HCT116 (cell line): ENCODE measurements around the gene ASCC2. TPM values are rescaled to one million over a fixed set of nuclear protein-coding genes. Genes with fewer than 3 reads are reported as not detected.

Experiments
- ATAC-seq: fragments of 200-7000 bp; cut with Tn5 transposase; 2 replicates; pipeline ENCODE4 v1.9.1; 2020; ENCODE audit warnings: mild to moderate bottlenecking, moderate library complexity
- BruUV-seq: library from RNA; stranded (reverse); fragments of 400-500 nt; replicated peaks from 2 replicates; lab custom pipeline; 2021; lab: Mats Ljungman, UMichigan
- CTCF ChIA-PET: fragments of 300-600 bp; sonication (Branson Sonifier 250); formaldehyde crosslinking; loops from one replicate; lab custom pipeline; 2021; ENCODE audit warnings: antibody characterized with exemption; lab: Charles Lee
- POLR2A ChIA-PET: fragments of 300-600, 350-600 bp; sonication (Branson Sonifier 250); formaldehyde crosslinking; loops from one replicate; lab custom pipeline; 2021; ENCODE audit warnings: antibody characterized with exemption; lab: Charles Lee
- RAD21 ChIA-PET, 2 experiments: fragments of 300-600 bp; sonication (Branson Sonifier 250); formaldehyde crosslinking; loops; one replicate each; lab custom pipeline; 2023; ENCODE audit warnings: low total read pairs in 2 of 2; ENCODE audit not compliant: uncharacterized antibody in 2 of 2, unreplicated experiment in 2 of 2, low non-redundant PET in 1 of 2; lab: Charles Lee
- DNase-seq: peaks from one replicate; pipeline ENCODE4 v3.0.0-alpha.2; 2010; ENCODE audit warnings: low read depth, low spot score
- H2AFZ ChIP-seq: fragments of 200-600 bp; shearing (Covaris generic), sonication (generic); 2 replicates; pipeline ENCODE4 v1.6.1; 2017; ENCODE audit warnings: low read depth, mixed run types, mixed read lengths, antibody characterized with exemption, low read length; ENCODE audit not compliant: poor library complexity, severe bottlenecking
- H3K27ac ChIP-seq: 2 replicates; pipeline ENCODE4 v1.5.1; 2012; ENCODE audit warnings: low read depth, low read length
- H3K27me3 ChIP-seq: fragments of 200-600 bp; sonication (generic); 2 replicates; pipeline ENCODE4 v1.6.1; 2016; ENCODE audit warnings: mixed run types, low read length, mixed read lengths; ENCODE audit not compliant: insufficient read depth
- H3K36me3 ChIP-seq, 2 experiments: fragments of 200-500 bp in 1 of 2; fragments of 200-600 bp in 1 of 2; sonication (Bioruptor generic) in 1 of 2; sonication (generic) in 1 of 2; 2 replicates each; pipeline versions ENCODE4 v1.5.1 to v1.6.1; 2014 to 2016; ENCODE audit warnings: low read length in 2 of 2, inconsistent platforms in 1 of 2, mixed read lengths in 1 of 2, mixed run types in 1 of 2; ENCODE audit not compliant: insufficient read depth in 2 of 2, control insufficient read depth in 1 of 2
- H3K4me1 ChIP-seq, 2 experiments: fragments of 200-600 bp in 1 of 2; sonication (generic) in 1 of 2; 2 replicates each; pipeline versions ENCODE4 v1.5.1 to v1.6.1; 2012 to 2017; ENCODE audit warnings: low read length in 2 of 2, inconsistent platforms in 1 of 2, mild to moderate bottlenecking in 1 of 2, mixed read lengths in 1 of 2, mixed run types in 1 of 2, moderate library complexity in 1 of 2; ENCODE audit not compliant: insufficient read depth in 2 of 2, control insufficient read depth in 1 of 2
- H3K4me2 ChIP-seq: fragments of 200-600 bp; sonication (generic); 2 replicates; pipeline ENCODE4 v1.6.1; 2017; ENCODE audit warnings: mixed run types, low read length, mixed read lengths
- H3K4me3 ChIP-seq, 2 experiments: fragments of 200-600 bp in 1 of 2; sonication (generic) in 1 of 2; replicated peaks in 1 of 2; 2 replicates each; pipeline ENCODE4 v1.5.1; 2011 to 2016; ENCODE audit warnings: low read length in 2 of 2, control low read depth in 1 of 2, low read depth in 1 of 2, mild to moderate bottlenecking in 1 of 2, mixed read lengths in 1 of 2, mixed run types in 1 of 2
- H3K79me2 ChIP-seq: fragments of 200-600 bp; sonication (generic); 2 replicates; pipeline ENCODE4 v1.6.1; 2017; ENCODE audit warnings: mild to moderate bottlenecking, mixed run types, low read length, moderate library complexity, mixed read lengths; ENCODE audit not compliant: insufficient read depth
- H3K9ac ChIP-seq: fragments of 200-600 bp; sonication (generic); 2 replicates; pipeline ENCODE4 v1.6.1; 2016; ENCODE audit warnings: low read length, mixed read lengths
- H3K9me2 ChIP-seq: fragments of 200-600 bp; sonication (generic), shearing (Covaris generic); 2 replicates; pipeline ENCODE4 v1.6.1; 2017; ENCODE audit warnings: mixed run types, mild to moderate bottlenecking, moderate library complexity; ENCODE audit not compliant: insufficient read depth
- H3K9me3 ChIP-seq, 2 experiments: fragments of 200-500 bp in 1 of 2; fragments of 200-600 bp in 1 of 2; sonication (Bioruptor generic) in 1 of 2; sonication (generic) in 1 of 2; 2 replicates each; pipeline ENCODE4 v1.6.1; 2014 to 2017; ENCODE audit warnings: low read length in 2 of 2, mixed read lengths in 2 of 2, inconsistent platforms in 1 of 2, low read depth in 1 of 2, mild to moderate bottlenecking in 1 of 2, mixed run types in 1 of 2, moderate library complexity in 1 of 2; ENCODE audit not compliant: control insufficient read depth in 1 of 2, insufficient read depth in 1 of 2
- H4K20me1 ChIP-seq: fragments of 200-600 bp; sonication (generic), shearing (Covaris generic); 2 replicates; pipeline ENCODE4 v1.6.1; 2017; ENCODE audit warnings: mixed run types, mild to moderate bottlenecking, moderate library complexity; ENCODE audit not compliant: insufficient read depth
- CBX3 ChIP-seq: IDR thresholded peaks from 2 replicates; pipeline ENCODE4 v1.6.1; 2012; ENCODE audit warnings: low read depth
- CEBPB ChIP-seq: IDR thresholded peaks from 2 replicates; pipeline ENCODE4 v1.6.1; 2012; ENCODE audit warnings: low read depth
- EGR1 ChIP-seq: IDR thresholded peaks from 2 replicates; pipeline ENCODE4 v1.6.1; 2012; ENCODE audit warnings: low read depth
- ELF1 ChIP-seq: IDR thresholded peaks from 2 replicates; pipeline ENCODE4 v1.6.1; 2012; ENCODE audit warnings: low read depth, borderline replicate concordance
- EZH2 ChIP-seq: fragments of 200-600 bp; sonication (generic); IDR thresholded peaks from 2 replicates; pipeline ENCODE4 v1.6.1; 2017; ENCODE audit warnings: antibody characterized with exemption, mixed run types
- FOSL1 ChIP-seq: IDR thresholded peaks from 2 replicates; pipeline ENCODE4 v1.6.1; 2012; ENCODE audit warnings: low read depth
- JUND ChIP-seq: IDR thresholded peaks from 2 replicates; pipeline ENCODE4 v1.6.1; 2012
- MAX ChIP-seq: IDR thresholded peaks from 2 replicates; pipeline ENCODE4 v1.6.1; 2012
- POLR2A ChIP-seq: IDR thresholded peaks from 2 replicates; pipeline ENCODE4 v1.7.0; 2011; ENCODE audit warnings: borderline replicate concordance; ENCODE audit not compliant: insufficient read depth, insufficient read length; ENCODE audit errors: extremely low read depth
- REST ChIP-seq: IDR thresholded peaks from 2 replicates; pipeline ENCODE4 v1.6.1; 2012; ENCODE audit warnings: low read depth
- SIN3A ChIP-seq: IDR thresholded peaks from 2 replicates; pipeline ENCODE4 v1.6.1; 2012; ENCODE audit warnings: low read depth
- SP1 ChIP-seq: IDR thresholded peaks from 2 replicates; pipeline ENCODE4 v1.6.1; 2012; ENCODE audit warnings: low read depth
- SRF ChIP-seq: IDR thresholded peaks from 2 replicates; pipeline ENCODE4 v1.6.1; 2012; ENCODE audit warnings: low read depth
- TCF7L2 ChIP-seq: IDR thresholded peaks from 2 replicates; pipeline ENCODE4 v1.7.0; 2011; ENCODE audit warnings: borderline replicate concordance, inconsistent platforms; ENCODE audit not compliant: insufficient read depth, insufficient read length; ENCODE audit errors: extremely low read depth
- YY1 ChIP-seq: IDR thresholded peaks from 2 replicates; pipeline ENCODE4 v1.6.1; 2011; ENCODE audit warnings: low read length, low read depth, moderate library complexity, mild to moderate bottlenecking; ENCODE audit not compliant: insufficient replicate concordance; ENCODE audit errors: extremely low read depth
- ZNF274 ChIP-seq: fragments of 200-500 bp; sonication (Bioruptor generic); IDR thresholded peaks from 2 replicates; pipeline ENCODE4 v1.6.1; 2014; ENCODE audit warnings: mild to moderate bottlenecking, low read depth, low read length, inconsistent platforms
- intact Hi-C: fragments of 100-400 bp; cut with micrococcal nuclease; formaldehyde crosslinking; loops from 2 replicates; pipeline ENCODE4 v1.10.0; 2022
- total RNA-seq: library from RNA; stranded (reverse); gene quantifications from one replicate; pipeline ENCODE4 v1.2.1, GENCODE V29; 2021; ENCODE audit not compliant: unreplicated experiment
- TF ChIP-seq, protein P1 (sequence below): IDR thresholded peaks from 2 replicates; pipeline ENCODE4 v1.6.1; 2012

ASCC2 gene
- total RNA-seq, 1 experiment from 2014 or later: 68.6 TPM

DNA sequence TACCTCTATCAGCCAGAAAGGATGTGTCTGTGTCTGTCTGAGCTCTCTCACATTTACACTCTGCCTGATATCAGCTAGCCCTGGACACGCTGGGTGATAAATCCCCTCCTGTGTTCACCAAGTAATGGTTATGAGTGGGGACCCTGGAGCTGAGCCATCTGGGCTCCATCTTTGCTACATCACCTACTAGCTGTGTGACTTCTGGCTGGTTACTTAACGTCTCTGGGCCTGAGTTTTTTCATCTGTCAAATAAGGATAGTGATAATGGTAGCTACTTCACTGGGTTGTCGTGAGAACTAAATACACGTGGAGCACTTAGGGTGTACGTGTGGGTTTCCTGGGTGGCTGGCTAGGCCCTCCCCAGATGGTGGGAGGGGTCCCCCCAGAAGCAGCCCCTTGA lies 48.0 kb downstream of the ASCC2 start:
- no peaks in the 10 kb centered on the region for H4K20me1 ChIP-seq
- H3K9me2 ChIP-seq: no peaks in the 10 kb centered on the region
- no peaks in the 10 kb centered on the region for H3K4me1 ChIP-seq
- ChIA-PET POLR2A (no interaction called here), RAD21 (no interaction called here), CTCF (interaction anchor here (1.0 kb wide), 1 partner anchor 215 kb away, joined by 3 read pairs; no protein-coding TSS in a partner anchor)
- H3K4me3 ChIP-seq: no peak overlapping the region
- H3K9ac ChIP-seq: no peak overlapping the region
- H3K4me2 ChIP-seq: no peak overlapping the region
- no peaks in the 10 kb centered on the region for H3K79me2 ChIP-seq
- intact Hi-C loops: no loop called here
- no peak overlapping the region for H3K27ac ChIP-seq
- DNase-seq (no peak), ATAC-seq (no peak)
- TF ChIP-seq SIN3A (no peak), FOSL1 (no peak), SP1 (no peak), TCF7L2 (no peak), JUND (no peak), EZH2 (no peak), CBX3 (no peak), REST (no peak), YY1 (no peak), MAX (no peak), EGR1 (no peak), SRF (no peak), POLR2A (no peak), ZNF274 (no peak), CEBPB (no peak), ELF1 (no peak)
- TF ChIP-seq, protein P1, sequence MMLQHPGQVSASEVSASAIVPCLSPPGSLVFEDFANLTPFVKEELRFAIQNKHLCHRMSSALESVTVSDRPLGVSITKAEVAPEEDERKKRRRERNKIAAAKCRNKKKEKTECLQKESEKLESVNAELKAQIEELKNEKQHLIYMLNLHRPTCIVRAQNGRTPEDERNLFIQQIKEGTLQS: no peak
- peaks cover 13 to 27% of the 10 kb centered on the region in 2 experiments; a peak in 3 of 4 replicates for H3K36me3 ChIP-seq
- H2AFZ ChIP-seq: no peak overlapping the region
- no TSS peak for BruUV-seq
- H3K9me3 ChIP-seq: no peaks in the 10 kb centered on the region
- H3K27me3 ChIP-seq: no peaks in the 10 kb centered on the region
